Fibroblast of lung (primary cell): ENCODE results near the gene AGBL1.

Experiments used
- EZH2 ChIP-seq: IDR thresholded peaks from 2 replicates; pipeline ENCODE4 v1.5.1; 2012; ENCODE audit warnings: low read length, control low read depth, mild to moderate bottlenecking; ENCODE audit errors: missing control alignments
- TF ChIP-seq, protein P1 (sequence below), 2 donors: IDR thresholded peaks in 1 of 2; conservative IDR thresholded peaks in 1 of 2; 1 replicate in 1 of 2; 2 replicates in 1 of 2; pipeline ENCODE4 v1.5.1; 2011 to 2012; ENCODE audit warnings: low read length in 2 of 2, control low read depth in 1 of 2, inconsistent platforms in 1 of 2, low read depth in 1 of 2, mild to moderate bottlenecking in 1 of 2

DNA sequence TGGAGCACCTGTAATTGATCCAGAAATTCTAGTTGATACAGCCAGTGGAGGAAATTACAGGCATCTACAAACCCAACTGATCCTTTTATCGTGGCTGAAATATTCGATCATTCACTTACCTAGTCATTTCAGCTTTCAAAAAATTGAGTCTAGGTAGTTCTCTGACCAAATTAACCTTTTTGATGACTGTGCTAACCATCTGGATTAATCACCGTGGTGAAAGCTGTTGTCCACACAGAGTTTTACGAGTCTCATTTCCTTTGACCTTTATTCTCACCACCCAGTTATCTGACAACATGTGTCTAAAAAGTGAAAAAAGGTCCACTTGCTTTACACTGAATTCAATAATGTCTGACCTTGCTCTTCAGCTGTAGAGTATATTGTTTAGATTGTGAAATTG is 354.3 kb downstream of the AGBL1 start:
- TF ChIP-seq, protein P1, sequence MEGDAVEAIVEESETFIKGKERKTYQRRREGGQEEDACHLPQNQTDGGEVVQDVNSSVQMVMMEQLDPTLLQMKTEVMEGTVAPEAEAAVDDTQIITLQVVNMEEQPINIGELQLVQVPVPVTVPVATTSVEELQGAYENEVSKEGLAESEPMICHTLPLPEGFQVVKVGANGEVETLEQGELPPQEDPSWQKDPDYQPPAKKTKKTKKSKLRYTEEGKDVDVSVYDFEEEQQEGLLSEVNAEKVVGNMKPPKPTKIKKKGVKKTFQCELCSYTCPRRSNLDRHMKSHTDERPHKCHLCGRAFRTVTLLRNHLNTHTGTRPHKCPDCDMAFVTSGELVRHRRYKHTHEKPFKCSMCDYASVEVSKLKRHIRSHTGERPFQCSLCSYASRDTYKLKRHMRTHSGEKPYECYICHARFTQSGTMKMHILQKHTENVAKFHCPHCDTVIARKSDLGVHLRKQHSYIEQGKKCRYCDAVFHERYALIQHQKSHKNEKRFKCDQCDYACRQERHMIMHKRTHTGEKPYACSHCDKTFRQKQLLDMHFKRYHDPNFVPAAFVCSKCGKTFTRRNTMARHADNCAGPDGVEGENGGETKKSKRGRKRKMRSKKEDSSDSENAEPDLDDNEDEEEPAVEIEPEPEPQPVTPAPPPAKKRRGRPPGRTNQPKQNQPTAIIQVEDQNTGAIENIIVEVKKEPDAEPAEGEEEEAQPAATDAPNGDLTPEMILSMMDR (conservative IDR thresholded peaks at IDR 0.05 in 1 of 2, IDR thresholded peaks at IDR 0.05 in 1 of 2; ENCODE audit: low read depth in 1 of 2, low read length in 2 of 2), result no peak
- TF ChIP-seq EZH2, result no peak
